Muscle of leg (tissue), 11 donors: ENCODE measurements around the gene NR1I3. TPM values are rescaled to one million over a fixed set of nuclear protein-coding genes. Genes with fewer than 3 reads are reported as not detected.
A peak's percentile ranks its signal among the peaks of the same experiment; 100 is the strongest.

Source experiments
- DNase-seq: peaks from one replicate; pipeline ENCODE4 v3.0.0; 2013
- H3K27ac ChIP-seq: one replicate; pipeline ENCODE4 v1.5.1; 2013; ENCODE audit warnings: mild to moderate bottlenecking, low read length, control low read depth
- H3K27me3 ChIP-seq: one replicate; pipeline ENCODE4 v1.6.1; 2013; ENCODE audit warnings: low read length; ENCODE audit not compliant: control insufficient read depth, insufficient read depth
- H3K36me3 ChIP-seq: one replicate; pipeline ENCODE4 v1.6.1; 2013; ENCODE audit warnings: low read length; ENCODE audit not compliant: control insufficient read depth, insufficient read depth
- H3K4me1 ChIP-seq: one replicate; pipeline ENCODE4 v1.6.1; 2013; ENCODE audit warnings: low read length; ENCODE audit not compliant: control insufficient read depth, insufficient read depth
- H3K4me3 ChIP-seq: one replicate; pipeline ENCODE4 v1.5.1; 2013; ENCODE audit warnings: low read length, control low read depth
- H3K9me3 ChIP-seq: replicated peaks from 2 replicates; pipeline ENCODE4 v1.6.1; 2013; ENCODE audit warnings: low read depth, low read length; ENCODE audit not compliant: control insufficient read depth
- WGBS: methylation state at CpG from one replicate; pipeline ENCODE4 v1.1.5; 2013; ENCODE audit warnings: missing lambda C conversion rate; ENCODE audit not compliant: insufficient coverage; 5-methylcytosine and 5-hydroxymethylcytosine counted together
- polyA plus RNA-seq, 8 donors: library from polyadenylated mRNA; unstranded; fragments of 120-200 nt; gene quantifications; one replicate each; pipeline versions ENCODE4 v1.2.1 to v1.2.3, GENCODE V29; 2013; ENCODE audit warnings: inconsistent platforms in 1 of 8, low replicate concordance in 1 of 8; ENCODE audit not compliant: insufficient read length in 8 of 8, insufficient read depth in 1 of 8
- total RNA-seq: library from RNA; stranded (reverse); fragments of 120-200 nt; gene quantifications from one replicate; pipeline ENCODE4 v1.2.4, GENCODE V29; 2013

The NR1I3 gene
- total and polyA plus RNA-seq, 9 donors, result 0.50 to 1.5 (median 1.1) TPM; not detected in 1

GRCh38 chr1:161196111-161196510 is 41.9 kb downstream of the NR1I3 start:
- 80% methylated on average over 5 of the region's 7 CpGs for WGBS
- H3K27me3 ChIP-seq, result no peaks in the 10 kb centered on the region
- peaks cover 75% of the 10 kb centered on the region for H3K4me1 ChIP-seq
- peak overlapping the region; percentile 6 for H3K27ac ChIP-seq
- no peaks in the 10 kb centered on the region for H3K9me3 ChIP-seq
- no peak for DNase-seq
- H3K36me3 ChIP-seq, result peaks cover 39% of the 10 kb centered on the region
- peak overlapping the region; percentile 46 for H3K4me3 ChIP-seq

- H3K9me3 ChIP-seq, result no peaks in the 10 kb centered on the region
- peaks cover 42% of the 10 kb centered on the region for H3K36me3 ChIP-seq
- H3K27ac ChIP-seq, result no peak overlapping the region
- peak; percentile 58 for DNase-seq
- H3K4me1 ChIP-seq, result peaks cover 68% of the 10 kb centered on the region
- no peak overlapping the region for H3K4me3 ChIP-seq
- no peaks in the 10 kb centered on the region for H3K27me3 ChIP-seq
- WGBS, result 93% methylated on average over 3 of the region's 4 CpGs
Observed at GRCh38 chr1:161195171-161195570, 42.8 kb downstream of the NR1I3 start.

GRCh38 chr1:161193561-161194235 is 44.3 kb downstream of the NR1I3 start:
- no peak overlapping the region for H3K27ac ChIP-seq
- 83% methylated on average over 18 of the region's 21 CpGs for WGBS

GRCh38 chr1:161192476-161193465 is 45.2 kb downstream of the NR1I3 start:
- H3K27me3 ChIP-seq, result no peaks in the 10 kb centered on the region
- H3K4me1 ChIP-seq, result peaks cover 48% of the 10 kb centered on the region
- 73% methylated on average over 8 of the region's 15 CpGs for WGBS
- H3K36me3 ChIP-seq, result peaks cover 42% of the 10 kb centered on the region
- no peaks in the 10 kb centered on the region for H3K9me3 ChIP-seq
- peak overlapping the region; percentile 20 for H3K27ac ChIP-seq
- peak; percentile 86 for DNase-seq
- H3K4me3 ChIP-seq, result no peak overlapping the region

More at GRCh38 chr1:161193561-161194235, 44.3 kb downstream of the NR1I3 start:
- H3K4me3 ChIP-seq, result no peak overlapping the region
- H3K4me1 ChIP-seq, result peaks cover 53% of the 10 kb centered on the region
- no peaks in the 10 kb centered on the region for H3K27me3 ChIP-seq
- DNase-seq, result no peak
- no peaks in the 10 kb centered on the region for H3K9me3 ChIP-seq
- H3K36me3 ChIP-seq, result peaks cover 42% of the 10 kb centered on the region

GRCh38 chr1:161191971-161192370 is 46.0 kb downstream of the NR1I3 start:
- Histone ChIP-seq H3K4me3 (no peak overlapping the region), H3K4me1 (peaks cover 41% of the 10 kb centered on the region)

GRCh38 chr1:161190962-161191521 is 47.0 kb downstream of the NR1I3 start:
- peaks cover 38% of the 10 kb centered on the region for H3K36me3 ChIP-seq
- no peak overlapping the region for H3K27ac ChIP-seq

More at GRCh38 chr1:161191971-161192370, 46.0 kb downstream of the NR1I3 start:
- no peaks in the 10 kb centered on the region for H3K9me3 ChIP-seq
- DNase-seq, result no peak
- H3K27ac ChIP-seq, result no peak overlapping the region
- H3K36me3 ChIP-seq, result peaks cover 42% of the 10 kb centered on the region
- 82% methylated on average over 6 of the region's 8 CpGs for WGBS
- H3K27me3 ChIP-seq, result no peaks in the 10 kb centered on the region

GRCh38 chr1:161189036-161189435 is 49.0 kb downstream of the NR1I3 start:
- Histone ChIP-seq H3K36me3 (peaks cover 22% of the 10 kb centered on the region), H3K9me3 (no peaks in the 10 kb centered on the region), H3K27me3 (no peaks in the 10 kb centered on the region), H3K27ac (no peak overlapping the region), H3K4me3 (no peak overlapping the region), H3K4me1 (peaks cover 38% of the 10 kb centered on the region)
- no CpG with 5 or more reads among the region's 5 CpGs for WGBS
- no peak for DNase-seq

More at GRCh38 chr1:161190962-161191521, 47.0 kb downstream of the NR1I3 start:
- WGBS, result 52% methylated on average over 19 of the region's 22 CpGs
- Histone ChIP-seq H3K4me3 (no peak overlapping the region), H3K4me1 (peaks cover 41% of the 10 kb centered on the region), H3K9me3 (no peaks in the 10 kb centered on the region), H3K27me3 (no peaks in the 10 kb centered on the region)
- DNase-seq, result no peak

- no peak overlapping the region for H3K27ac ChIP-seq
- H3K4me1 ChIP-seq, result peaks cover 35% of the 10 kb centered on the region
- H3K27me3 ChIP-seq, result no peaks in the 10 kb centered on the region
- 50% methylated on average over 2 of the region's 6 CpGs for WGBS
- peaks cover 20% of the 10 kb centered on the region for H3K36me3 ChIP-seq
- H3K4me3 ChIP-seq, result no peak overlapping the region
- no peaks in the 10 kb centered on the region for H3K9me3 ChIP-seq
- no peak for DNase-seq
Observed at GRCh38 chr1:161188381-161188780, 49.6 kb downstream of the NR1I3 start.

GRCh38 chr1:161187311-161187710 is 50.7 kb downstream of the NR1I3 start:
- H3K4me3 ChIP-seq, result no peak overlapping the region
- H3K9me3 ChIP-seq, result no peaks in the 10 kb centered on the region
- H3K4me1 ChIP-seq, result peaks cover 28% of the 10 kb centered on the region
- no CpG with 5 or more reads among the region's 3 CpGs for WGBS
- H3K36me3 ChIP-seq, result peaks cover 13% of the 10 kb centered on the region
- no peak for DNase-seq
- H3K27me3 ChIP-seq, result no peaks in the 10 kb centered on the region
- H3K27ac ChIP-seq, result no peak overlapping the region
